ENCODE results near the gene LDLR.
"Not testable (repeated sequence)": the region's sequence is repeated elsewhere in the genome, so short reads cannot be mapped to it uniquely, and the experiment has no call there.

LDLR gene

DNA sequence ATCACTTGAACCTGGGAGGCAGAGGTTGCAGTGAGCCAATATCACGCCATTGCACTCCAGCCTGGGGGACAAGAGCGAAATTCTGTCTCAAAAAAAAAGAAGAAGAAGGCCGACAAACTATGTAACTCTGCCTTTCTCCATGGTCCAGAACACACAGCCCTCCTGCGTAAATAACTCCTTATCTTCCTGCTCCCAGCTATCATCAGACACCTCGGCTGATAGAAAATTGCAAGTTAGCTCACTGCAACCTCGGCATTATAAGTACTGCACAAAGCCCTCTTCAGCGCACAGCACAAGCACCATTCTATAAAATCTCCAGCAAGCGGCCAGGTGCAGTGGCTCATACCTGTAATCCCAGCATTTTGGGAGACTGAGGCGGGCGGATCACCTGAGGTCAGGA is 14.4 kb downstream of the LDLR start:
- DNase-seq (ENCODE audit: low read depth in 2 of 2, low spot score in 1 of 2): not testable (repeated sequence)

DNA sequence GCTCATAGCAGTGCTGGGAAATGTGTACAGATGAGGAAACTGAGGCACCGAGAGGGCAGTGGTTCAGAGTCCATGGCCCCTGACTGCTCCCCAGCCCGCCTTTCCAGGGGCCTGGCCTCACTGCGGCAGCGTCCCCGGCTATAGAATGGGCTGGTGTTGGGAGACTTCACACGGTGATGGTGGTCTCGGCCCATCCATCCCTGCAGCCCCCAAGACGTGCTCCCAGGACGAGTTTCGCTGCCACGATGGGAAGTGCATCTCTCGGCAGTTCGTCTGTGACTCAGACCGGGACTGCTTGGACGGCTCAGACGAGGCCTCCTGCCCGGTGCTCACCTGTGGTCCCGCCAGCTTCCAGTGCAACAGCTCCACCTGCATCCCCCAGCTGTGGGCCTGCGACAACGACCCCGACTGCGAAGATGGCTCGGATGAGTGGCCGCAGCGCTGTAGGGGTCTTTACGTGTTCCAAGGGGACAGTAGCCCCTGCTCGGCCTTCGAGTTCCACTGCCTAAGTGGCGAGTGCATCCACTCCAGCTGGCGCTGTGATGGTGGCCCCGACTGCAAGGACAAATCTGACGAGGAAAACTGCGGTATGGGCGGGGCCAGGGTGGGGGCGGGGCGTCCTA is 15.9 kb downstream of the LDLR start:
- DNase-seq (ENCODE audit: low read depth in 2 of 2, low spot score in 1 of 2): no peak

DNA sequence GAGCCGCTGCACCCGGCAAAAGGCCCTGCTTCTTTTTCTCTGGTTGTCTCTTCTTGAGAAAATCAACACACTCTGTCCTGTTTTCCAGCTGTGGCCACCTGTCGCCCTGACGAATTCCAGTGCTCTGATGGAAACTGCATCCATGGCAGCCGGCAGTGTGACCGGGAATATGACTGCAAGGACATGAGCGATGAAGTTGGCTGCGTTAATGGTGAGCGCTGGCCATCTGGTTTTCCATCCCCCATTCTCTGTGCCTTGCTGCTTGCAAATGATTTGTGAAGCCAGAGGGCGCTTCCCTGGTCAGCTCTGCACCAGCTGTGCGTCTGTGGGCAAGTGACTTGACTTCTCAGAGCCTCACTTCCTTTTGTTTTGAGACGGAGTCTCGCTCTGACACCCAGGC is 17.2 kb downstream of the LDLR start:
- no peak for DNase-seq (ENCODE audit: low read depth in 2 of 2, low spot score in 1 of 2)

DNA sequence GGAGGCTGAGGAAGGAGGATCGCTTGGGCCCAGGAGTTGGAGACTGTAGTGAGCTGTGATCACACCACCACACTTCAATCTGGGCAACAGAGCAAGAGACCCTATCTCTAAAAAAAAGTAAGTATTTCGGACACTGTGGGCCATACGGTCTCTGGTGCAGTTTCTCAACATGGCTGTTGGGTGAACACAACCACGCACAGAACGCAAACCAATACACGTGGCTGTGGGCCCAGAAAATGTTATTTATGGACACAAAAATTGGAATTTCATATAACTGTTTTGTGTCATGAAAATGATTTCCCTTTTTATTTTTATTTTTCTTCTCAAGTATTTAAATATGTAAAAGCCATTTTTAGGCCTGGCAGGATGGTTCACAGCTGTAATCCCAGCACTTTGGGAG is 19.5 kb downstream of the LDLR start:
- DNase-seq (ENCODE audit: low read depth in 2 of 2, low spot score in 1 of 2): no peak

DNA sequence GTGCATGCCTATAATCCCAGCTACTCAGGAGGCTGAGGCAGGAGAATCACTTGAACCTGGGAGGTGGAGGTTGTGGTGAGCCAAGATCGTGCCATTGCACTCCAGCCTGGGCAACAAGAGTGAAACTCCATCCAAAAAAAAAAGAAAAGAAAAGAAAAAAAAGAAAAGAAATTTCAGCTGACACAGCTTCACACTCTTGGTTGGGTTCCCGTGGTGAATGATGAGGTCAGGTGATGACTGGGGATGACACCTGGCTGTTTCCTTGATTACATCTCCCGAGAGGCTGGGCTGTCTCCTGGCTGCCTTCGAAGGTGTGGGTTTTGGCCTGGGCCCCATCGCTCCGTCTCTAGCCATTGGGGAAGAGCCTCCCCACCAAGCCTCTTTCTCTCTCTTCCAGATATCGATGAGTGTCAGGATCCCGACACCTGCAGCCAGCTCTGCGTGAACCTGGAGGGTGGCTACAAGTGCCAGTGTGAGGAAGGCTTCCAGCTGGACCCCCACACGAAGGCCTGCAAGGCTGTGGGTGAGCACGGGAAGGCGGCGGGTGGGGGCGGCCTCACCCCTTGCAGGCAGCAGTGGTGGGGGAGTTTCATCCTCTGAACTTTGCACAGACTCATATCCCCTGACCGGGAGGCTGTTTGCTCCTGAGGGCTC is 22.0 kb downstream of the LDLR start:
- no peak for DNase-seq (ENCODE audit: low read depth in 2 of 2, low spot score in 1 of 2)

DNA sequence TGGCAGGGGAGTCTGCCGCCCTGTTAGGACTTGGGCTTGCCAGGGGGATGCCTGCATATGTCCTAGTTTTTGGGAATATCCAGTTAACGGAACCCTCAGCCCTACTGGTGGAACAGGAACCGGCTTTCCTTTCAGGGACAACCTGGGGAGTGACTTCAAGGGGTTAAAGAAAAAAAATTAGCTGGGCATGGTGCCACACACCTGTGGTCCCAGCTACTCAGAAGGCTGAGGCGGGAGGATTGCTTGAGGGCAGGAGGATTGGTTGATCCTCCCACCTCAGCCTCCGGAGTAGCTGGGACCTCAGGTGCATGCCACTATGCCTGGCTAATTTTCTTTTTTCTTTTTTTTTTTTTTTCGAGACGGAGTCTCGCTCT is 22.5 kb downstream of the LDLR start:
- no peak for DNase-seq (ENCODE audit: low read depth in 2 of 2, low spot score in 1 of 2)

DNA sequence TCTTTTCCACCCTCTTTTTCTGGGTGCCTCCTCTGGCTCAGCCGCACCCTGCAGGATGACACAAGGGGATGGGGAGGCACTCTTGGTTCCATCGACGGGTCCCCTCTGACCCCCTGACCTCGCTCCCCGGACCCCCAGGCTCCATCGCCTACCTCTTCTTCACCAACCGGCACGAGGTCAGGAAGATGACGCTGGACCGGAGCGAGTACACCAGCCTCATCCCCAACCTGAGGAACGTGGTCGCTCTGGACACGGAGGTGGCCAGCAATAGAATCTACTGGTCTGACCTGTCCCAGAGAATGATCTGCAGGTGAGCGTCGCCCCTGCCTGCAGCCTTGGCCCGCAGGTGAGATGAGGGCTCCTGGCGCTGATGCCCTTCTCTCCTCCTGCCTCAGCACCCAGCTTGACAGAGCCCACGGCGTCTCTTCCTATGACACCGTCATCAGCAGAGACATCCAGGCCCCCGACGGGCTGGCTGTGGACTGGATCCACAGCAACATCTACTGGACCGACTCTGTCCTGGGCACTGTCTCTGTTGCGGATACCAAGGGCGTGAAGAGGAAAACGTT is 24.0 kb downstream of the LDLR start:
- DNase-seq (ENCODE audit: low read depth in 2 of 2, low spot score in 1 of 2): no peak

DNA sequence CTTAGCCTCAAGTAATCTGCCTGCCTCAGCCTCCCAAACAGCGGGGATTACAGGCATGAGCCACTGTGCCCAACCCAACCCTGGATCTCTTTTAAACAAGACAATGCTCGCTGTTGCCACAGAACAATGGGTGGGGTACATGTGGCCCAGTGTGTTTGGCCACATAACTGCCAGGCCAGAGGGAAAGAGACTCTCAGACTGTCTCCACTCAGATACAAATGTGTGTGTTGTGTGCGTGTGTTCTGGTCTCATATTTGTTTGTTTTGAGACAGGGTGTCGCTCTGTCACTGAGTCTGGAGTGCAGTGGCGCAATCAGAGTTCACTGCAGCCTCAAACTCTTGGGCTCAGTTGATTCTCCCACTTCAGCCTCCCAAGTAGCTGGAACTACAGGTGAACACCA is 25.8 kb downstream of the LDLR start:
- DNase-seq (ENCODE audit: low read depth in 2 of 2, low spot score in 1 of 2): no peak

DNA sequence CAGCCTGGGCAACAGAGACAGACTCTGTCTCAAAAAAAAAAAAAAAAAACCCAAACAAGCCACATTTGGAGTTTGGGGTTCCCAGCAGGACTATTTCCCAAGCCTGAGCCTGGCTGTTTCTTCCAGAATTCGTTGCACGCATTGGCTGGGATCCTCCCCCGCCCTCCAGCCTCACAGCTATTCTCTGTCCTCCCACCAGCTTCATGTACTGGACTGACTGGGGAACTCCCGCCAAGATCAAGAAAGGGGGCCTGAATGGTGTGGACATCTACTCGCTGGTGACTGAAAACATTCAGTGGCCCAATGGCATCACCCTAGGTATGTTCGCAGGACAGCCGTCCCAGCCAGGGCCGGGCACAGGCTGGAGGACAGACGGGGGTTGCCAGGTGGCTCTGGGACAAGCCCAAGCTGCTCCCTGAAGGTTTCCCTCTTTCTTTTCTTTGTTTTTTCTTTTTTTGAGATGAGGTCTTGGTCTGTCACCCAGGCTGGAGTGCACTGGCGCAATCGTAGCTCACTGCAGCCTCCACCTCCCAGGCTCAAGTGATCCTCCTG is 26.7 kb downstream of the LDLR start:
- DNase-seq (ENCODE audit: low read depth in 2 of 2, low spot score in 1 of 2): no peak

DNA sequence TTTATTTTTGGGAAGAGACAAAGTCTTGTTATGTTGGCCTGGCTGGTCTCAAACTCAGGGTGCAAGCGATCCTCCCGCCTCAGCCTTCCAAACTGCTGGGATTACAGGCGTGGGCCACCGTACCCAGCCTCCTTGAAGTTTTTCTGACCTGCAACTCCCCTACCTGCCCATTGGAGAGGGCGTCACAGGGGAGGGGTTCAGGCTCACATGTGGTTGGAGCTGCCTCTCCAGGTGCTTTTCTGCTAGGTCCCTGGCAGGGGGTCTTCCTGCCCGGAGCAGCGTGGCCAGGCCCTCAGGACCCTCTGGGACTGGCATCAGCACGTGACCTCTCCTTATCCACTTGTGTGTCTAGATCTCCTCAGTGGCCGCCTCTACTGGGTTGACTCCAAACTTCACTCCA is 27.2 kb downstream of the LDLR start:
- no peak for DNase-seq (ENCODE audit: low read depth in 2 of 2, low spot score in 1 of 2)

DNA sequence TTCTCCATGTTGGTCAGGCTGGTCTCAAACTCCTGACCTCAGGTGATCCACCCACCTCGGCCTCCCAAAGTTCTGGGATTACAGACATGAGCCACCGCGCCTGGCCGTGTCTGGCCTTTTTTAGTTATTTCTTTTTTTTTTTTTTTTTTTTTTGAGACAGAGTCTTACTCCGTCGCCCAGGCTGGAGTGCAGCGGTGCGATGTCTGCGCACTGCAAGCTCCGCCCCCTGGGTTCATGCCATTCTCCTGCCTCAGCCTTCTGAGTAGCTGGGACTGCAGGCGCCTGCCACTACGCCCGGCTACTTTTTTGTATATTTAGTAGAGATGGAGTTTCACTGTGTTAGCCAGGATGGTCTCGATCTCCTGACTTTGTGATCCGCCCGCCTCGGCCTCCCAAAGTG is 32.7 kb downstream of the LDLR start:
- DNase-seq (ENCODE audit: low read depth in 2 of 2, low spot score in 1 of 2): not testable (repeated sequence)

DNA sequence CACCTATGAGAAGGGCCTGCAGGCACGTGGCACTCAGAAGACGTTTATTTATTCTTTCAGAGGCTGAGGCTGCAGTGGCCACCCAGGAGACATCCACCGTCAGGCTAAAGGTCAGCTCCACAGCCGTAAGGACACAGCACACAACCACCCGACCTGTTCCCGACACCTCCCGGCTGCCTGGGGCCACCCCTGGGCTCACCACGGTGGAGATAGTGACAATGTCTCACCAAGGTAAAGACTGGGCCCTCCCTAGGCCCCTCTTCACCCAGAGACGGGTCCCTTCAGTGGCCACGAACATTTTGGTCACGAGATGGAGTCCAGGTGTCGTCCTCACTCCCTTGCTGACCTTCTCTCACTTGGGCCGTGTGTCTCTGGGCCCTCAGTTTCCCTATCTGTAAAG is 33.9 kb downstream of the LDLR start:
- no peak for DNase-seq (ENCODE audit: low read depth in 2 of 2, low spot score in 1 of 2)

DNA sequence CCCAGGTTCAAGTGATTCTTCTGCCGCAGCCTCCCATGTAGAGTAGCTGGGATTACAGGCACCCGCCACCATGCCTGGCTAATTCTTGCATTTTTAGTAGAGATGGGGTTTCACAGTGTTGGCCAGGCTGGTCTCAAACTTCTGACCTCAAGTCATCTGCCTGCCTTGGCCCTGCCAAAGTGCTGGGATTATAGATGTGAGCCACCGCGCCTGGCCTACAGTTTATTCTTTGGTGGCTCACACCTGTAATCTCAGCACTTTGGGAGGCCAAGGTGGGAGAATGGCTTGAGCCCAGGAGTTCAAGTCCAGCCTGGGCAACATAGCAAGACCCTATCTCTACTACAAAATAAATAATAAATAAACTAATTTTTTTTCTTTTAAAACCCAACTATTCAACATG is 34.9 kb downstream of the LDLR start:
- DNase-seq (ENCODE audit: low read depth in 2 of 2, low spot score in 1 of 2): not testable (repeated sequence)

DNA sequence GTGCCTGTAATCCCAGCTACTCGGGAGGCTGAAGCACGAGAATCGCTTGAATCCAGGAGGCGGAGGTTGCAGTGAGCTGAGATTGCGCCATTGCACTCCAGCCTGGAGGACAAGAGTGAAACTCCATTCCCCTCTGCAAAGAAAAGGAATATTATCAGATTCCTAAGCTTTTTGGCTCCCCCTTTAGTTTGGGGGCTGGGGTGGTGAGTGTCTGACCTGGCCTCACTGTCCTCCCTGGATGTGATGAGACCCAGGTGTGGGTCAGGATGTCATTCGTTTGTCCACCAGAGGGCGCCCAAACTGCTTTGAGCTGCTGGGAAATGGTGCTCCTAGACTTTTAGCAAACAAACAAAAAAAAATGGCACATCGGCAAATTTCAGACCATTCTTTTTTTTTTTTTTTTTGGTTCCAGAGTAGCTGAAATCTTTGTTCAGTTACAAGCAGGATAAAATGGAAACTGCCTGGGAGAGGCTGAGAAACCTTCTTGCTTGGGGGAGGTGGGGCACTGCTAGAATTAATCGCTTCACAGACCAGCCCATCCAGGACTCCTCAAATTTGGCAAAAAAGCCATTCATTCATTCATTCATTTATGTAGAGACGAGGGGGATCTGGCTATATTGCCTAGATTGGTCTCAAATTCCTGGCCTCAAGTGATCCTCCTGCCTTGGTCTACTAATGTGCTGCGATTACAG is 36.9 kb downstream of the LDLR start:
- DNase-seq (ENCODE audit: low read depth in 2 of 2, low spot score in 1 of 2): peak; percentile 46 to 58

DNA sequence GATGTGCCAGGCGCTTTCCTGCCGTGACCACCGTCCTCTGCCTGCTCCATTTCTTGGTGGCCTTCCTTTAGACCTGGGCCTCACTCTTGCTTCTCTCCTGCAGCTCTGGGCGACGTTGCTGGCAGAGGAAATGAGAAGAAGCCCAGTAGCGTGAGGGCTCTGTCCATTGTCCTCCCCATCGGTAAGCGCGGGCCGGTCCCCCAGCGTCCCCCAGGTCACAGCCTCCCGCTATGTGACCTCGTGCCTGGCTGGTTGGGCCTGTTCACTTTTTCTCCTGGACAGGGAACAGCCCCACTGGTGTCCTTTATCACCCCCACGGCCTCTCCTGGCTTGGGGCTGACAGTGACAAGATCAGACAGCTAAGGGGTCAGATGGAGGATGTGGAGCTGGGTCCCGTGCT is 38.6 kb downstream of the LDLR start:
- DNase-seq (ENCODE audit: low read depth in 2 of 2, low spot score in 1 of 2): no peak

DNA sequence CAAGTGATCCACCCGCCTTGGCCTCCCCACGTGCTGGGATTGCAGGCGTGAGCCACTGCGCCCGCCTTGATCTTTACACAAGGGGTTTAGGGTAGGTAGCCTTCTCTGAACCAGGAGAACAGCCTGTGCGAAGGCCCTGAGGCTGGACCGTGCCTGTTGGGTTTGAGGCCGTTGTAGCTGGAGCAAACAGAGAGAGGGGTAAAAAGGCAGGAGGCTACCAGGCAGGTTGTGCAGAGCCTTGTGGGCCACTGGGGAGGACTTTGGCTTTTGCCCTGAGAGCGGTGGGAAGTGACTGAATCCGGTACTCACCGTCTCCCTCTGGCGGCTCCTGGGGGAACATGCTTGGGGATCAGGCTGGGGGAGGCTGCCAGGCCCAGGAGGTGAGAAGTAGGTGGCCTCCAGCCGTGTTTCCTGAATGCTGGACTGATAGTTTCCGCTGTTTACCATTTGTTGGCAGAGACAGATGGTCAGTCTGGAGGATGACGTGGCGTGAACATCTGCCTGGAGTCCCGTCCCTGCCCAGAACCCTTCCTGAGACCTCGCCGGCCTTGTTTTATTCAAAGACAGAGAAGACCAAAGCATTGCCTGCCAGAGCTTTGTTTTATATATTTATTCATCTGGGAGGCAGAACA is 41.7 kb downstream of the LDLR start:
- DNase-seq (ENCODE audit: low read depth in 2 of 2, low spot score in 1 of 2): peak; percentile 31 to 44

DNA sequence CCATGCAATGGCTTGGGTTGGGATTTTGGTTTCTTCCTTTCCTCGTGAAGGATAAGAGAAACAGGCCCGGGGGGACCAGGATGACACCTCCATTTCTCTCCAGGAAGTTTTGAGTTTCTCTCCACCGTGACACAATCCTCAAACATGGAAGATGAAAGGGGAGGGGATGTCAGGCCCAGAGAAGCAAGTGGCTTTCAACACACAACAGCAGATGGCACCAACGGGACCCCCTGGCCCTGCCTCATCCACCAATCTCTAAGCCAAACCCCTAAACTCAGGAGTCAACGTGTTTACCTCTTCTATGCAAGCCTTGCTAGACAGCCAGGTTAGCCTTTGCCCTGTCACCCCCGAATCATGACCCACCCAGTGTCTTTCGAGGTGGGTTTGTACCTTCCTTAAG is 42.2 kb downstream of the LDLR start:
- no peak for DNase-seq (ENCODE audit: low read depth in 2 of 2, low spot score in 1 of 2)

DNA sequence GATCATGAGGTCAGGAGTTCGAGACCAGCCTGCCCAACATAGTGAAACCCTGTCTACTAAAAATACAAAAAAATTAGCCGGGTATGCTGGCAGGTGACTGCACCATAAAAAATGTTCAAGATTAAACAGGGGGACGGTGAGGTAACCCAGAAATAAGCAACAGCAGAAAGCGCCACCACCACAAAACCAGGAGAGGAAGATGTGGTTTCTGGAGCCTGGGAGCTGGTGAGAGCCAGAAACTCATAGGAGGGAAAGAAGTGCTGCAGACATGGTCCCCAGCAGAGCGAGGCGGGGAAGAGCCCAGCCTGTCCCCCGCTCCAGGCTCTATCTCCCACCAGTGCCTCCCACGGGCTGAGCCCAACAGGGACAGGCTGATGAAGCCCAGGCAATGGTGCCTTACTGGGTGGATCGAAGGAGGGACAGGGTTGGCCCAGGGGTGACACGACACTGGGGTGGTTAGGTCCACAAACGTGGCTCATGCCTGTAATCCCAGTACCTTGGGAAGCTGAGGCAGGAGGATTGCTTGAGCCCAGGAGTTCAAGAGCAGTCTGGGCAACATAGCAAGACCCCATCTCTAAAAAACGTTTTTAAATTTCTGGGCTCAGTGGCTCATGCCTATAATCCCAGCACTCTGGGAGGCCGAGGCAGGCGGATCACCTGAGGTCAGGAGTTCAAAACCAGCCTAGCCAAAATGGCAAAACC is 47.3 kb downstream of the LDLR start:
- DNase-seq (ENCODE audit: low read depth in 2 of 2, low spot score in 1 of 2): no peak

DNA sequence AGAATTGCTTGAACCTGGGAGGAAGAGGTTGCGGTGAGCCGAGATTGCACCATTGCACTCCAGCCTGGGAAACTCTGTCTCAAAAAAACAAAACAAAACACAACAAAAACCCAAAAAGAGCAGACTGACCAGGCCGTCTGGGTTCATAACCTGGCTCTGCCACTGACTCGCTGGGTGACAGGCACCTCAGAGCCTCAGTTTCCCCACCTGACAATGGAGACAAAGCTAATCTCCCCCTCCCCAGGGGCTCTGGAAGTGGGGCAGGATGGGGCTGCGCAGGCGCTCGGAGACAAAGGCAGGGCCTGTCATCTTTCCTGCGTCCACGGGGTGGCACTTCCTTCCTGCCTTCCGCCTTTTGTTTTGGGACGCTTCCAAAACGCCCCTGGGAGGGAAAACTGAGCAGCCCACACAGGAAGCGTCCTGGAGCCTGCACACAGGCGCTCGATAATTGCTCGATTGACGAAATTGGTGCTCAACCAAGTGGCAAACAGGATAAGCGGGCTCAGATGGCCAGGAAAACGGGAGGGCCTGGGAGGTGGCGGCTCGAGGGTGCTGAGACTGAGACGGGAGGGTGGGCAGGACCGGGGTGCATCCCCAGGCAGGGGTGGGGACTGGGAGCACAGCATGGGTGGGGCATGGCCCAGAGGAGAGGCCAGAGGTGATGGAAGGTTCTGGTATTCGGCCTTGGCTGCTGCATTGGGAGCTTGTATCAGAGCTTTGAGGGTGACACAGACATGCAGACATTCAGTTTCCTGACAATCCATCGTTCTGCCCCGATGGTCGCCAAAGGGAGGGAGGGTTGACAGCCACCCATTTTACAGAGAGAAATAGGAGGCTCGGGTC is 48.5 kb downstream of the LDLR start:
- DNase-seq (ENCODE audit: low read depth in 2 of 2, low spot score in 1 of 2): peak in 1 of 2 donors; percentile 6

All from stimulated activated CD8-positive, alpha-beta memory T cell treated with anti-CD3 and anti-CD28 coated beads, Interleukin-4, amount 100 ng/mL, for 4 hours (primary cell).